KMS-11 (cell line): ENCODE data around the gene PKHD1.

Experiments
- H2AFZ ChIP-seq: fragments of 200-600 bp; sonication (generic); 2 replicates; pipeline ENCODE4 v1.6.1; 2016; ENCODE audit warnings: antibody characterized with exemption, mixed run types, low read depth
- H3K27ac ChIP-seq: fragments of 200-600 bp; sonication (generic); 2 replicates; pipeline ENCODE4 v1.6.1; 2016; ENCODE audit warnings: mild to moderate bottlenecking, mixed run types
- H3K27me3 ChIP-seq: fragments of 200-600 bp; sonication (generic); 2 replicates; pipeline ENCODE4 v1.6.1; 2017; ENCODE audit warnings: mild to moderate bottlenecking, low read depth, mixed run types, moderate library complexity; ENCODE audit not compliant: insufficient read depth
- H3K36me3 ChIP-seq: fragments of 200-600 bp; sonication (generic); 2 replicates; pipeline ENCODE4 v1.6.1; 2017; ENCODE audit warnings: mild to moderate bottlenecking, mixed run types; ENCODE audit not compliant: insufficient read depth
- H3K4me1 ChIP-seq: fragments of 200-600 bp; sonication (generic); 2 replicates; pipeline ENCODE4 v1.6.1; 2016; ENCODE audit warnings: mild to moderate bottlenecking, low read depth, mixed run types; ENCODE audit not compliant: poor library complexity, severe bottlenecking
- H3K4me2 ChIP-seq: fragments of 200-600 bp; sonication (generic); 2 replicates; pipeline ENCODE4 v1.7.0; 2016; ENCODE audit warnings: mild to moderate bottlenecking, mixed run types
- H3K4me3 ChIP-seq: fragments of 200-600 bp; sonication (generic); IDR thresholded peaks from 2 replicates; pipeline ENCODE4 v1.6.1; 2017; ENCODE audit warnings: low read depth, low read length, mixed read lengths; ENCODE audit not compliant: insufficient read depth
- H3K79me2 ChIP-seq: fragments of 200-600 bp; sonication (generic); 2 replicates; pipeline ENCODE4 v1.6.1; 2016; ENCODE audit warnings: low read depth, mixed run types; ENCODE audit not compliant: insufficient read depth
- H3K9ac ChIP-seq: fragments of 200-600 bp; sonication (generic); 2 replicates; pipeline ENCODE4 v1.6.1; 2016; ENCODE audit warnings: mild to moderate bottlenecking, mixed run types
- H4K20me1 ChIP-seq: fragments of 200-600 bp; sonication (generic); 2 replicates; pipeline ENCODE4 v1.6.1; 2016; ENCODE audit warnings: mild to moderate bottlenecking, mixed run types; ENCODE audit not compliant: insufficient read depth
- TF ChIP-seq, protein P1 (sequence below): fragments of 200-600 bp; sonication (generic); conservative IDR thresholded peaks from 2 replicates; pipeline ENCODE4 v1.6.1; 2017; ENCODE audit warnings: low read depth, mild to moderate bottlenecking, antibody characterized with exemption, low read length, moderate library complexity, mixed read lengths

Gene PKHD1

DNA sequence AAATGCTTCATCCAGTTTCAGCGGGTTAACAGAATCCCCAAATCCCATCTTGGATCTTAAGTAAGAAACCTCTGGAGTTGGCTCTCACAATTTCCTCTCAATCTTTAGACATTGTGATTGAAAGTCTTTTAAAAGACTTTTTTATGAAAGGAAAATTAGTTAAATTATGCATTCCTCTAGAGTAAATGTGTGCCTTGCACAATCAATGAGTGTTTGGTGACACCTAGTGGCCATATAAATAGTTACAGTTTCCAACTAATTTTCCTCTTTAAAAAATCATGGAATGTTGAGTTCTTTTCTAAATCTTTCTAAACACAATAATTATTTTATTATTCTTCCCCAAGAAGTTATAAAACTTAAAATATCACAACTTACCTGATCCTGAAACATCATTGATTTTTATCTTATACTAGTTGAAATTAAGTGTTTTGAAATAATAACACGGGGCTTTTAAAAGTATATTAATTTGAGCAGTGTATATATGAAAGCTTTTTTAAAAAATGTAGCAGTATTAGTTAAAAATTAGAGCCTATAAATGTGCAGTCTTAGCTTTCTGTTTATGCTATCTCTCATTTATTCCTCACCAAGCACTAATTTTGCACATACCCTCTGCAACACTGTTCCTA is 66.4 kb downstream of the PKHD1 start:
- no peaks in the 10 kb centered on the region for H3K79me2 ChIP-seq
- H3K4me3 ChIP-seq: no peak overlapping the region
- no peaks in the 10 kb centered on the region for H3K36me3 ChIP-seq
- no peak overlapping the region for H3K27ac ChIP-seq
- no peaks in the 10 kb centered on the region for H3K27me3 ChIP-seq
- H3K9ac ChIP-seq: no peak overlapping the region
- TF ChIP-seq, protein P1, sequence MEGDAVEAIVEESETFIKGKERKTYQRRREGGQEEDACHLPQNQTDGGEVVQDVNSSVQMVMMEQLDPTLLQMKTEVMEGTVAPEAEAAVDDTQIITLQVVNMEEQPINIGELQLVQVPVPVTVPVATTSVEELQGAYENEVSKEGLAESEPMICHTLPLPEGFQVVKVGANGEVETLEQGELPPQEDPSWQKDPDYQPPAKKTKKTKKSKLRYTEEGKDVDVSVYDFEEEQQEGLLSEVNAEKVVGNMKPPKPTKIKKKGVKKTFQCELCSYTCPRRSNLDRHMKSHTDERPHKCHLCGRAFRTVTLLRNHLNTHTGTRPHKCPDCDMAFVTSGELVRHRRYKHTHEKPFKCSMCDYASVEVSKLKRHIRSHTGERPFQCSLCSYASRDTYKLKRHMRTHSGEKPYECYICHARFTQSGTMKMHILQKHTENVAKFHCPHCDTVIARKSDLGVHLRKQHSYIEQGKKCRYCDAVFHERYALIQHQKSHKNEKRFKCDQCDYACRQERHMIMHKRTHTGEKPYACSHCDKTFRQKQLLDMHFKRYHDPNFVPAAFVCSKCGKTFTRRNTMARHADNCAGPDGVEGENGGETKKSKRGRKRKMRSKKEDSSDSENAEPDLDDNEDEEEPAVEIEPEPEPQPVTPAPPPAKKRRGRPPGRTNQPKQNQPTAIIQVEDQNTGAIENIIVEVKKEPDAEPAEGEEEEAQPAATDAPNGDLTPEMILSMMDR: peak; percentile 93
- H2AFZ ChIP-seq: no peak overlapping the region
- no peak overlapping the region for H3K4me2 ChIP-seq
- H4K20me1 ChIP-seq: no peaks in the 10 kb centered on the region
- no peaks in the 10 kb centered on the region for H3K4me1 ChIP-seq

DNA sequence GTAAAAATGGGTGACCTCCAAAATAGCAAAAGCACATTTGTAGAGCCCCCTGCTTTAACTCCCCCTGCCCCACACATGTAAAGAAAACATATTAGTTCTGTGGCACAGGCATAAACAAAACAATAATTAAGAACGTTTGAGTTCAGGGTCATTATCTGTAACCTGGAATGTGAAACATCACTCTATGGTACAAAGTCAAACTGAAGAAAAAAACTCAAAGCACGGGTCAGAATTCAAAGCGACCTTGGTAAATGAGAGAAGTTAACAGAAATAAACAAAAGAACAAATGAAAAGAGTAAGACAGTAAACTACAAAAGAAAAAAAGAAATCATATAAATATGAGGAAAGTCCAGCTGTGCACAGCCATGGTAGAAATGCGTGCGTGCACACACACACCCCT is 67.5 kb downstream of the PKHD1 start:
- no peaks in the 10 kb centered on the region for H3K79me2 ChIP-seq
- no peaks in the 10 kb centered on the region for H3K36me3 ChIP-seq
- no peak overlapping the region for H3K9ac ChIP-seq
- H3K27me3 ChIP-seq: no peaks in the 10 kb centered on the region
- TF ChIP-seq, protein P1: no peak
- no peak overlapping the region for H3K27ac ChIP-seq
- no peaks in the 10 kb centered on the region for H3K4me1 ChIP-seq
- no peaks in the 10 kb centered on the region for H4K20me1 ChIP-seq
- H3K4me3 ChIP-seq: no peak overlapping the region
- no peak overlapping the region for H3K4me2 ChIP-seq
- H2AFZ ChIP-seq: no peak overlapping the region

DNA sequence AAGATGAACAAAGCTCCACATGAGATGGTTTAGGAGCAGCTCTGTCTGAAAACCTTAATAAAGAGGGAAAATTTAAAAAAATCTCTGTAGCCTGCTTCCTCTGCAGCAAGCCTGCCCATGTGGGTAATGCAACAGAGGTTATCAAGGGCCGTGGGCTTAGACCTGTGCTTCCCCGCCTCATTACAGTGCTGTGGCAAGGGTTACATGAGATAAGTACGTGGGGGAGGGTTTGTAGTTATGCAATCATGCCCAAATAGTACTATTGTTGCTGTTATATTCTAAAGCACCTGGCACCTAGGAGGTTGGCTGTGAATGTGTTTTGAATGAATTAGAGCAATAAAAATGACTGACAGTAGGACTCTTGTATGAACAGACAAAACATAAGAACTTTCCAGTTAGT is 68.3 kb downstream of the PKHD1 start:
- Histone ChIP-seq H2AFZ (no peak overlapping the region), H3K27ac (no peak overlapping the region), H3K9ac (no peak overlapping the region), H4K20me1 (no peaks in the 10 kb centered on the region), H3K79me2 (no peaks in the 10 kb centered on the region), H3K4me3 (no peak overlapping the region), H3K4me1 (no peaks in the 10 kb centered on the region), H3K27me3 (no peaks in the 10 kb centered on the region), H3K4me2 (no peak overlapping the region), H3K36me3 (no peaks in the 10 kb centered on the region)
- TF ChIP-seq, protein P1: no peak

DNA sequence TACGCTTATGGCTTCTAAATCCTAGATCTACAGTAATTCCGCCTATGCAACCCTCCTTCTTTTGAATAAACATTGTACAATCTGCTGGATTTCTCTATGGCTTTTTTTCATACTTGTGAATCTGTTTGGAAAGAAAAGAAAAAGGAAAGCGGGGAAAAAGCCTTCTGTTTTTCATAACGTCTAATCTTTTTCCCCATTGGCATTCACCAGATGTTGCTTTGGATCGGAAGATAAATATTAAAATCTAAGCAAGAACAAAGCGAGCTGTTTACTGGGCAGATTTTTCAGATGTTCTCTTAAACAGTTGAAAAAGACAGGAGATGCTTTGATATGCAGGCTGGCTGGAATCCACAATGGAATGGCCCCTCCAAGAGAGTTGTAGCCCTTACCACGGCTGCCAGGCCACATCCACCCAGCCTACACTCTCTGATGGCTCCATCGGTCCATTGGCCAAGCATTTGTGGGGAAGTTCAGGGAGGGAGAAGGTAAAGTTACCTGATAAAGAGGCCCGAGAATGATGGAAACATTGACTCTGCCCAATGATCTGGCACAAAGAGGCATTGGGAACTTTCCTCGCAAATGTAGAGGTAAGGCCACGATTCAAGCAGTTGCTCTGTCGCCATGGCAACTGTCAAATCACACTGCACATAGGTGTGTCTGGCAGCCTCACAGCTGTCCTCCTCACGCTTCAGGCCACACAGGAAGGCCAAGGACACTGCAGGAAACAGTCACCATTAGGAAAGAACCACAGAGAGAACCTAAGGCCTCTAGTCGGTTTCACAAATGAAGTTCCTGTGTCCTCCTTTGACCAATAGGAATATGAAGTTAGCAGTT is 70.3 kb downstream of the PKHD1 start:
- H3K27ac ChIP-seq: no peak overlapping the region
- H3K4me2 ChIP-seq: no peak overlapping the region
- H2AFZ ChIP-seq: no peak overlapping the region
- no peak overlapping the region for H3K9ac ChIP-seq
- no peaks in the 10 kb centered on the region for H4K20me1 ChIP-seq
- TF ChIP-seq, protein P1: no peak
- no peaks in the 10 kb centered on the region for H3K36me3 ChIP-seq
- H3K4me1 ChIP-seq: no peaks in the 10 kb centered on the region
- no peaks in the 10 kb centered on the region for H3K79me2 ChIP-seq
- H3K27me3 ChIP-seq: no peaks in the 10 kb centered on the region
- H3K4me3 ChIP-seq: no peak overlapping the region
